Psoas muscle (tissue), 8 donors: Measurements from ENCODE around the gene RGCC. TPM values are rescaled to one million over a fixed set of nuclear protein-coding genes. Genes with fewer than 3 reads are reported as not detected.
A peak's percentile ranks its signal among the peaks of the same experiment; 100 is the strongest.

Source experiments
- ATAC-seq, 4 donors: fragments of 200-7000 bp; cut with Tn5 transposase; one replicate each; pipeline ENCODE4 v1.9.1; 2020; ENCODE audit warnings: moderate library complexity in 3 of 4, mild to moderate bottlenecking in 2 of 4
- DNase-seq, 2 donors: peaks; one replicate each; pipeline ENCODE4 v3.0.0-alpha.2; 2020
- H3K27ac ChIP-seq: fragments of 200-600 bp; one replicate; pipeline ENCODE4 v1.8.0; 2022
- H3K27me3 ChIP-seq, 3 donors: fragments of 200-600 bp in 1 of 3; one replicate each; pipeline versions ENCODE4 v1.6.1 to v1.8.0; 2013 to 2022; ENCODE audit warnings: low read length in 2 of 3, mild to moderate bottlenecking in 2 of 3, moderate library complexity in 1 of 3; ENCODE audit not compliant: insufficient read depth in 3 of 3
- H3K36me3 ChIP-seq, 2 donors: fragments of 200-600 bp in 1 of 2; one replicate each; pipeline versions ENCODE4 v1.6.1 to v1.8.0; 2013 to 2022; ENCODE audit warnings: low read depth in 1 of 2, mild to moderate bottlenecking in 1 of 2, moderate library complexity in 1 of 2; ENCODE audit not compliant: insufficient read depth in 1 of 2
- H3K4me1 ChIP-seq: fragments of 200-600 bp; one replicate; pipeline ENCODE4 v1.8.0; 2022
- H3K4me3 ChIP-seq: fragments of 200-600 bp; one replicate; pipeline ENCODE4 v1.8.0; 2022; ENCODE audit warnings: mild to moderate bottlenecking
- H3K9me3 ChIP-seq: fragments of 200-600 bp; one replicate; pipeline ENCODE4 v1.8.0; 2022
- CTCF ChIP-seq: fragments of 200-600 bp; IDR thresholded peaks from one replicate; pipeline ENCODE4 v1.8.0; 2022; ENCODE audit warnings: antibody characterized with exemption
- WGBS, 3 donors: extraction: QIAGEN DNeasy Blood & Tissue Kit; methylation state at CpG; one replicate each; pipeline versions ENCODE4 v1.1.6 to v1.1.7; 2013; 5-methylcytosine and 5-hydroxymethylcytosine counted together
- intact Hi-C, 2 donors: fragments of 100-400 bp; cut with DNase I; formaldehyde crosslinking; loops; one replicate each; pipeline versions ENCODE4 v1.11.0 to v1.14.2; 2022
- polyA plus RNA-seq, 3 donors: library from polyadenylated mRNA; stranded (reverse); fragments of 200-250 nt; gene quantifications; one replicate each; pipeline ENCODE4 v1.2.3, GENCODE V29; 2013
- total RNA-seq, 4 donors: library from RNA; stranded (reverse); fragmentation: NEBNext Ultra II Directional in 2 of 4; extraction: Animal tissue kit (Norgen Biotek cat#: 25700) in 2 of 4; gene quantifications; one replicate each; pipeline versions ENCODE4 v1.2.1 to v1.2.4, GENCODE V29; 2021 to 2023
- donor health status: healthy with polysubstance abuse.
- donor health status: DM: no; HTN: no; CAD: no; lungs with moderate emphysema.
- donor health status: Bipolar disorder and iron deficiency.
- donor health status: healthy.
- donor health status: DM: yes; HTN: yes; CAD: no.
- donor health status: DM: no; HTN: no; CAD: no.
- donor health status: DM: no; HTN: no; CAD: no.
- donor health status: DM: yes; HTN: yes; CAD: no.

Gene RGCC
- total and polyA plus RNA-seq, 7 donors = 10.1 to 35.1 (median 19.1) TPM

GRCh38 chr13:41459432-41460073 is 2.2 kb downstream of the RGCC start:
- no peaks in the 10 kb centered on the region for H3K9me3 ChIP-seq
- peak overlapping the region; percentile 79 for H3K4me3 ChIP-seq
- peaks cover 0 to 56% (median 7%) of the 10 kb centered on the region in 3 donors for H3K27me3 ChIP-seq
- H3K4me1 ChIP-seq = peaks cover 14% of the 10 kb centered on the region
- no peaks in the 10 kb centered on the region for H3K36me3 ChIP-seq
- ATAC-seq (no peak), DNase-seq (no peak)
- intact Hi-C loops = loop anchor here (5.0 to 10.0 kb wide), 2 partner anchors 185 to 193 kb away; no protein-coding TSS in a partner anchor
- WGBS, 3 donors = 71 to 81% (median 76%) methylated on average over 7 of the region's 7 CpGs
- peak overlapping the region; percentile 52 for H3K27ac ChIP-seq
- TF ChIP-seq CTCF = no peak

- Histone ChIP-seq H3K4me1 (peaks cover 14% of the 10 kb centered on the region), H3K27me3 (peaks cover 0 to 56% (median 7%) of the 10 kb centered on the region in 3 donors), H3K4me3 (peak overlapping the region; percentile 79), H3K36me3 (no peaks in the 10 kb centered on the region), H3K27ac (peak overlapping the region; percentile 52), H3K9me3 (no peaks in the 10 kb centered on the region)
- no peak for DNase-seq
- intact Hi-C loops = no loop called here
- ATAC-seq = no peak
- no peak for TF ChIP-seq CTCF
- WGBS, 3 donors = 53 to 63% (median 61%) methylated on average over 2 of the region's 2 CpGs
Measured at GRCh38 chr13:41460074-41460465, 2.7 kb downstream of the RGCC start.

GRCh38 chr13:41460930-41461329 is 3.6 kb downstream of the RGCC start:
- DNase-seq (no peak), ATAC-seq (no peak)
- H3K9me3 ChIP-seq = no peaks in the 10 kb centered on the region
- TF ChIP-seq CTCF = no peak
- H3K27ac ChIP-seq = no peak overlapping the region
- 39 to 41% (median 40%) methylated on average over 2 of the region's 2 CpGs for WGBS, 3 donors
- intact Hi-C loops = no loop called here
- no peaks in the 10 kb centered on the region for H3K36me3 ChIP-seq
- H3K27me3 ChIP-seq = peaks cover 0 to 51% (median 7%) of the 10 kb centered on the region in 3 donors
- H3K4me3 ChIP-seq = peak overlapping the region; percentile 79
- peaks cover 14% of the 10 kb centered on the region for H3K4me1 ChIP-seq

- H3K27me3 ChIP-seq = peaks cover 0 to 44% (median 7%) of the 10 kb centered on the region in 3 donors
- H3K9me3 ChIP-seq = no peaks in the 10 kb centered on the region
- intact Hi-C loops = no loop called here
- TF ChIP-seq CTCF = no peak
- ATAC-seq (no peak), DNase-seq (no peak)
- no peak overlapping the region for H3K27ac ChIP-seq
- H3K4me3 ChIP-seq = peak overlapping the region; percentile 31
- no peaks in the 10 kb centered on the region for H3K36me3 ChIP-seq
- 80 to 91% (median 91%) methylated on average over 3 of the region's 3 CpGs for WGBS, 3 donors
- H3K4me1 ChIP-seq = peaks cover 14% of the 10 kb centered on the region
Measured at GRCh38 chr13:41461527-41462139, 4.3 kb downstream of the RGCC start.
